Loucy (cell line): ENCODE data around the gene SETMAR.
"Not testable (repeated sequence)": the region's sequence is repeated elsewhere in the genome, so short reads cannot be mapped to it uniquely, and the experiment has no call there.

ENCODE experiments used
- H2AFZ ChIP-seq: fragments of 200-600 bp; sonication (generic); 2 replicates; pipeline ENCODE4 v1.6.0; 2016; ENCODE audit warnings: antibody characterized with exemption, mild to moderate bottlenecking, low read length, moderate library complexity
- H3F3A ChIP-seq: fragments of 200-600 bp; 2 replicates; pipeline ENCODE4 v1.6.0; 2016; ENCODE audit warnings: antibody characterized with exemption, low read depth, mild to moderate bottlenecking
- H3K27me3 ChIP-seq: fragments of 200-600 bp; sonication (generic); 2 replicates; pipeline ENCODE4 v1.6.1; 2014; ENCODE audit warnings: low read length, mild to moderate bottlenecking; ENCODE audit not compliant: insufficient read depth, poor library complexity, severe bottlenecking
- H3K36me3 ChIP-seq: fragments of 200-600 bp; sonication (generic); 2 replicates; pipeline ENCODE4 v1.6.1; 2016; ENCODE audit warnings: low read length; ENCODE audit not compliant: insufficient read depth
- H3K4me1 ChIP-seq: fragments of 200-600 bp; sonication (generic); 2 replicates; pipeline ENCODE4 v1.5.1; 2014; ENCODE audit warnings: low read length, mild to moderate bottlenecking; ENCODE audit not compliant: insufficient read depth, poor library complexity, severe bottlenecking
- H3K4me2 ChIP-seq: fragments of 200-600 bp; sonication (generic); 2 replicates; pipeline ENCODE4 v1.6.0; 2014; ENCODE audit warnings: antibody characterized with exemption, low read length, low read depth, mild to moderate bottlenecking; ENCODE audit not compliant: poor library complexity, severe bottlenecking
- H3K4me3 ChIP-seq: fragments of 200-600 bp; sonication (generic); 2 replicates; pipeline ENCODE4 v1.5.1; 2014; ENCODE audit warnings: low read length, mild to moderate bottlenecking, mixed read lengths; ENCODE audit not compliant: poor library complexity, severe bottlenecking
- H3K79me2 ChIP-seq: fragments of 200-600 bp; sonication (generic); 2 replicates; pipeline ENCODE4 v1.6.1; 2014; ENCODE audit warnings: low read length; ENCODE audit not compliant: insufficient read depth
- H3K9ac ChIP-seq: fragments of 200-600 bp; sonication (generic); 2 replicates; pipeline ENCODE4 v1.6.0; 2014; ENCODE audit warnings: mild to moderate bottlenecking, low read depth, low read length, moderate library complexity; ENCODE audit not compliant: poor library complexity, severe bottlenecking
- H3K9me2 ChIP-seq: fragments of 200-600 bp; sonication (generic); replicated peaks from 2 replicates; pipeline ENCODE4 v1.6.1; 2016; ENCODE audit warnings: low read depth, low read length, mixed read lengths
- H3K9me3 ChIP-seq: fragments of 200-600 bp; sonication (generic); 2 replicates; pipeline ENCODE4 v1.6.1; 2014; ENCODE audit warnings: mild to moderate bottlenecking, antibody characterized with exemption, low read length, low read depth; ENCODE audit not compliant: insufficient read depth
- H4K20me1 ChIP-seq: fragments of 200-600 bp; sonication (generic); 2 replicates; pipeline ENCODE4 v1.6.0; 2014; ENCODE audit warnings: antibody characterized with exemption, low read length, mild to moderate bottlenecking; ENCODE audit not compliant: insufficient read depth, poor library complexity, severe bottlenecking
- CTCF ChIP-seq: fragments of 200-600 bp; sonication (generic); conservative IDR thresholded peaks from 2 replicates; pipeline ENCODE4 v1.5.1; 2014; ENCODE audit warnings: mild to moderate bottlenecking, antibody characterized with exemption, low read length
- EZH2phosphoT487 ChIP-seq: fragments of 200-600 bp; IDR thresholded peaks from 2 replicates; pipeline ENCODE4 v1.6.1; 2018; ENCODE audit warnings: antibody characterized with exemption, mild to moderate bottlenecking, moderate library complexity, borderline replicate concordance

Gene SETMAR

DNA sequence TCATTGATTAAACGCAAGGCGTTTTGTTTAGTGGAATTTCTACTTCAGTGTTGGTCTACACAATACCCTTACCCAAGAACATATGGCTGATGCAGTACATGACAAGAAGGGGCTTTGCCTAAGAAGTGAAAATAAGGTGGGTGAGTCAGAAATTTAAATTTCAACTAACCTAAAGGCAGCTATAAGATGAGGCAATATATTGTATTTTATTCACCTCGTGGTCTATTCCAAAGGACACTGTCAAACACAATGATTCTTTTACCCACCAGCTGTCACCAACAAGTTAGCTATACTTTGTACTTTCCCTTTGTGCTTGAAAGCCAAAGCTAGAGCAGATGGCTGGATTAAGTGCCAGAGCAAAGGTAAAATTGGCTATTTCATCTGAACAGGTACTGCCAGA lies 10.9 kb upstream of the SETMAR start:
- Histone ChIP-seq H3K4me3 (peak overlapping the region; percentile 25), H3K4me2 (peak overlapping the region; percentile 65), H3K79me2 (no peaks in the 10 kb centered on the region), H4K20me1 (no peaks in the 10 kb centered on the region), H3K9me2 (no peaks in the 10 kb centered on the region), H3K9me3 (no peaks in the 10 kb centered on the region), H3K9ac (peak overlapping the region; percentile 8), H3K36me3 (no peaks in the 10 kb centered on the region), H3F3A (no peaks in the 10 kb centered on the region), H2AFZ (peak overlapping the region; percentile 22), H3K4me1 (peaks cover 13% of the 10 kb centered on the region), H3K27me3 (no peaks in the 10 kb centered on the region)
- no peak for TF ChIP-seq EZH2phosphoT487
- TF ChIP-seq CTCF, result no peak

DNA sequence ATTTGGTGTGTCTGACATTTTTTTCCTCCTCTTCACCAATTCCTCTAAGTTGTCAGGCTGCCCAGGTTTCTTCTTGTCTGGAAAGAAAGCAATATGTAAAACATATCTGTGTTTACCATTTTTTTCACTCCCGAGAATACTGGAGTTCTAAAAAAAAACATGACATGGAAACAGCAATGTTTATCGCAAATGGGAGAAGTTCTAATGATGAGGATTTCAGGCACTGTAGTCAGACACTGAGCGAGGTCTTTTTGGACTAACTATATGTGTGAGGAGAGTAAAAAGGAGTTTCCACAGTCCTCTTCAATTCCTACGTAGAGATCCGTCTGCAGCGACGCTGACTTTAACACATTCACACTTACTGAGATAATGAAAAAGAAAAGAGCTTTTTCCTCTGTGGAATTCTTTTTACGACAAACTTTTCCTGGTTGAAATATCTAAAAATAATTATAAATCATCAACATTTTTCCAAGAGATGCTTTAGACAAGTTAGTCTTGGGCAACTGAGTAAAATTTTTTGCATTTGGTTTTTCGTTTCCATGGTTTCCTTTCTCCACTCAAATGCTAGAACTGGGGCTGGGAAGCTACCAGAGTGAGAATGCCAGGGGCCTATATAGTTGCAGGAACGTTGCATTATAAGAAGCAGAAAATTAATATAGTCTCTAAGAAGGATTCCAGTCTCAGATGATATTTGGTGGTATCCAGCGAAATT lies 8.4 kb upstream of the SETMAR start:
- Histone ChIP-seq H3K4me3 (no peak overlapping the region), H2AFZ (no peak overlapping the region)

DNA sequence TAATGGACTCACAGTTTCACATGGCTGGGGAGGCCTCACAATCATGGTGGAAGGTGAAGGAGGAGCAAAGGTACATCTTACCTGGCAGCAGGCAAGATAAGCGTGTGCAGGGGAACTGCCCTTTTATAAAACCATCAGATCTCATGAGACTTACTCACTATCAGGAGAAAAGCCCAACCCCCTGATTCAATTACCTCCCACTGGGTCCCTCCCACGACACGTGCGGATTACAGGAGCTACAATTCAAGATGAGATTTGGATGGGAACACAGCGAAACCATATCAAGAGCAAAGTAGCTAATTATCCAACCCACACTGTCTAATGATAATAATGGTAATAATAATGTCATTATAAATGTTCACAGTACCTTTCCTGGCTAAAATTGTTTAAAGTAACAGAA lies 6.7 kb upstream of the SETMAR start:
- not testable (repeated sequence) for H3K27me3 ChIP-seq, H3K36me3 ChIP-seq, H3K9me2 ChIP-seq, H3K4me2 ChIP-seq, H2AFZ ChIP-seq, H3K4me3 ChIP-seq, H4K20me1 ChIP-seq, H3K9me3 ChIP-seq, H3K79me2 ChIP-seq, H3F3A ChIP-seq, H3K9ac ChIP-seq
- peaks cover 13% of the 10 kb centered on the region for H3K4me1 ChIP-seq

More for the DNA sequence above, 8.4 kb upstream of the SETMAR start:
- H3K4me1 ChIP-seq, result peaks cover 13% of the 10 kb centered on the region
- H3K4me2 ChIP-seq, result no peak overlapping the region
- TF ChIP-seq CTCF (no peak), EZH2phosphoT487 (no peak)
- no peaks in the 10 kb centered on the region for H4K20me1 ChIP-seq
- H3K9me2 ChIP-seq, result no peaks in the 10 kb centered on the region
- H3K36me3 ChIP-seq, result no peaks in the 10 kb centered on the region
- H3K9me3 ChIP-seq, result no peaks in the 10 kb centered on the region
- H3K27me3 ChIP-seq, result no peaks in the 10 kb centered on the region
- no peaks in the 10 kb centered on the region for H3K79me2 ChIP-seq
- H3F3A ChIP-seq, result no peaks in the 10 kb centered on the region
- H3K9ac ChIP-seq, result no peak overlapping the region

DNA sequence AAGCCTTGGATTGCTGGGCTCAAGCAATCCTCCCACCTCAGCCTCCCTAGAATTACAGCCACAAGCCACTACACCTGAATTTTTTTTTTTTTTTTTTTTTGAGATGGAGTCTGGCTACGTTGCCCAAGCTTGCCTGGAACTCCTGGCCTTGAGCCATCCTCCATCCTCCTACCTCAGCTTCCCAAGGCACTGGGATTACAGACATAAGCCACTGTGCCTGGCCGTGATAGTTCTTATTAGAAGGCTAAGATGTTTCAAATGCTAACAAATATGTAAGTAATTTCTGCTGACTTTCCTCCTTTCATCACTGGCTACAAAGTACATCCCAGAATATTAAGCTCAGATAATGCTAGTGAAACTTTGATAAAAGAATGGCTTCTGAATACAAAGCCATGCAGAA lies 5.7 kb upstream of the SETMAR start:
- Histone ChIP-seq H4K20me1 (no peaks in the 10 kb centered on the region), H3K4me2 (no peak overlapping the region), H3K9ac (no peak overlapping the region), H3F3A (no peaks in the 10 kb centered on the region), H3K9me2 (no peaks in the 10 kb centered on the region), H2AFZ (no peak overlapping the region), H3K27me3 (no peaks in the 10 kb centered on the region), H3K36me3 (no peaks in the 10 kb centered on the region), H3K4me1 (peaks cover 9% of the 10 kb centered on the region), H3K79me2 (no peaks in the 10 kb centered on the region), H3K9me3 (no peaks in the 10 kb centered on the region), H3K4me3 (no peak overlapping the region)
- no peak for TF ChIP-seq EZH2phosphoT487
- TF ChIP-seq CTCF, result no peak
